ENCODE measurements around the gene PIGC.
A peak's percentile ranks its signal among the peaks of the same experiment; 100 is the strongest.

Gene PIGC

DNA sequence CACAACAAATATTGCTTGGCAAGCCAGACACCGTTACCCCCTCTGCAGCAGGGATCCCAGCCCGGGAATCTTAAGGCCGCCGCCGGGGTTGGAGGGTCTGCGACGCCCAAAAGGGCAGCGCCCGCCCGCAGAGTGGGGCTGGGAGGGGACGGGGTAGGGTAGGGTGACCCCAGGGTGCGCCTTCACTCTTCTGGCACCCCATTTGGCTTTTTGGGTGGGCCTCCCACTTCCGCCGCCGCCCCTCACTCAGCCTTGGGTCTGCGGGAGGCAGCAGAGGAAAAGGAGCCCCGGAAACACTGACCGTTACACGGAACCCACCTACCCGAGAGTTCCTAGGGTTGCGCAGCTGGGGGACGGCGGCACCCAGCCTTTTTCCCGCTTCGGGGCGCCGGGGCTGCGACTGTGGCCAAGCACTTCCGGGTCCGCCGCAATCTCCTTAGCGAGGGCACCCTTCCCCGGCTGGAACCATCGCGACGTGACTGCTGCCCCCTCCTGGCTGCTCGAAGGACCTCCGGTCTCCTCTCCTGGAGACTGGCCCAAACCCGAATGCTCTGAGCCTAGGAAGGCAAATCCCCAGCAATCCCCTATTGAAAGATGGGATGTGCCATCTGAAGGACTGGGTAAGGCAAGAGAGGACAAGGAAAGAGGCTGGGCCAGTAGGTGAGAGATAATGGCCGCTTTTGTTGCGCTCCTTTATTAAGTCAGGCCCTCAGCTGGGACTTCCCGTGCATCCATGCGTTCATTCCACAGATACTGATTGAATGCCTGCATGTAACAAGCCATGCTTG lies at the start of gene PIGC:
Gene PIGC, minus strand, starts transcription at position 404 of the 788 bp plus-strand sequence. CDS start 1,447 bp downstream, outside the sequence.
- TF ChIP-seq YY1 (IDR thresholded peaks at IDR 0.05; ENCODE audit: insufficient read depth, insufficient read length) (peak; percentile 14), ZNF274 (IDR thresholded peaks at IDR 0.05; ENCODE audit: low read depth, low read length) (no peak)
- no peaks in the 10 kb centered on the region for H3K4me1 ChIP-seq (ENCODE audit: insufficient read depth, insufficient read length)
- H3K27me3 ChIP-seq (ENCODE audit: insufficient read depth, insufficient read length): no peaks in the 10 kb centered on the region
- peak within 1 kb of the TSS; percentile 89 for H3K9ac ChIP-seq (ENCODE audit: insufficient read length, low read depth)
- H3K36me3 ChIP-seq (ENCODE audit: insufficient read depth, insufficient read length, low read length): peaks cover 29% of the 10 kb centered on the region
- peak within 1 kb of the TSS; percentile 83 for H3K4me3 ChIP-seq (ENCODE audit: insufficient read length, low read depth)
- DNase-seq (ENCODE audit: low read depth, low spot score): peak; percentile 94
- no peaks in the 10 kb centered on the region for H3K9me3 ChIP-seq (ENCODE audit: insufficient read depth, low read length)

DNA sequence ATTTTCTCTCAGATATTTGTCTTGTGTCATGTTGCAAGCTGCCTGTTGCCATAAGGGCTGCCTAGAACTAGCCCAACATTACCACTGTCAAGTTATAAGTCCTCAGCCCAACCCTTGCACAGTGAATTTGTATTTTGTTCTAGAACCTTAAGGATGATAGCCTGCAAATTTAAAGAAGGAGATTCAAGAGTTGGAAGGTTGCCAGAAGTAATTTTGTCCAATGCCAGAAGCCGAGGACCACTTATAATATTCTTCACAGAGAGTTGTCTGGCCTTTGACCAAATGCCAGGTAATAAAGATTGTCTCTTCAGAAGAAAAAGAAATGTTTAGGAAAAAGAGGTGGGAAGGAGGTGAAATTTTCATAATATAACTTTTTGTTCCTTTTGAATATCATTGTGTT lies 48.6 kb upstream of the PIGC start:
- H3K9me3 ChIP-seq (ENCODE audit: insufficient read depth, low read length): no peaks in the 10 kb centered on the region
- no peak overlapping the region for H3K9ac ChIP-seq (ENCODE audit: insufficient read length, low read depth)
- DNase-seq (ENCODE audit: low read depth, low spot score): no peak
- peaks cover 4% of the 10 kb centered on the region for H3K4me1 ChIP-seq (ENCODE audit: insufficient read depth, insufficient read length)
- TF ChIP-seq YY1 (IDR thresholded peaks at IDR 0.05; ENCODE audit: insufficient read depth, insufficient read length): no peak
- H3K36me3 ChIP-seq (ENCODE audit: insufficient read depth, insufficient read length, low read length): no peaks in the 10 kb centered on the region
- no peaks in the 10 kb centered on the region for H3K27me3 ChIP-seq (ENCODE audit: insufficient read depth, insufficient read length)
- no peak overlapping the region for H3K4me3 ChIP-seq (ENCODE audit: insufficient read length, low read depth)

DNA sequence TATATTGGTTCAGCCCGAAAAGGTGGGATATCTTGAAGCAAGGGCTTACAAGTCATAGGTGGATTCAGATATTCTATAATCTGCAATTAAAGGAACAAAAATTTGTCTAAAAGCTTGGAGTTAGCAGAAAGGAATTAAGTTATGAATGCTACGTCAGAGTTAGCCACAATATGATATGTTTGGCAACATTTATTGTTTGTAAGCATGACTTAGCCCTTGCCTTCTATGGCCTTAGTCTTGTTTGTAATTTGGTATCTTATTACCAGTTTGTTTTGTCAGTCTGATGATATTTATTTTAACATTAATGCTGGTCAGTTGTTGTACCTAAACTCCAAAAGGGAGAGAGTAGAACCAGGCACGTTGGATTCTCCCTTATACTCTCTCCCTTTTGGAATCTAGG lies 46.0 kb upstream of the PIGC start:
- H3K4me3 ChIP-seq (ENCODE audit: insufficient read length, low read depth): no peak overlapping the region
- no peaks in the 10 kb centered on the region for H3K9me3 ChIP-seq (ENCODE audit: insufficient read depth, low read length)
- no peak overlapping the region for H3K9ac ChIP-seq (ENCODE audit: insufficient read length, low read depth)
- TF ChIP-seq ZNF274 (IDR thresholded peaks at IDR 0.05; ENCODE audit: low read depth, low read length): no peak
- no peak for DNase-seq (ENCODE audit: low read depth, low spot score)
- H3K27me3 ChIP-seq (ENCODE audit: insufficient read depth, insufficient read length): no peaks in the 10 kb centered on the region
- no peaks in the 10 kb centered on the region for H3K36me3 ChIP-seq (ENCODE audit: insufficient read depth, insufficient read length, low read length)
- H3K4me1 ChIP-seq (ENCODE audit: insufficient read depth, insufficient read length): no peaks in the 10 kb centered on the region

DNA sequence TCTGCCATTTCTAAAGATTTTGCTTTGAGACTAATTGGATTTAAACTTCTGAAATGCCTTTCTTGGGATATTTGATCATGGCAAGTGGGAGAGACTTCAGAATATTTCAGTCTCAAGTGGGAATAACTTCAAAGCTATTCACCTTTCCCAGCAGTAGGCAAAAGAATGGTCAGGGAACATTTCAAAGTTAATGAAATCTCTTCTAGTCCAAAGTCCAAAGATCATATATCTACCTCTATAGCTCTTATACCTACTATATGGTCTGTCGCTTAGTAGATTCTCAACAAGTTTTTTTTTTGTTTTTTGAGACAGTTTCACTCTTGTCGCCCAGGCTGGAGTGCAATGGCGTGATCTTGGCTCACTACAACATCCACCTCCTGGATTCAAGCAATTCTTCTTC lies 44.5 kb upstream of the PIGC start:
- no peak overlapping the region for H3K4me3 ChIP-seq (ENCODE audit: insufficient read length, low read depth)
- H3K27me3 ChIP-seq (ENCODE audit: insufficient read depth, insufficient read length): no peaks in the 10 kb centered on the region
- no peak for DNase-seq (ENCODE audit: low read depth, low spot score)
- H3K9me3 ChIP-seq (ENCODE audit: insufficient read depth, low read length): no peaks in the 10 kb centered on the region
- no peaks in the 10 kb centered on the region for H3K4me1 ChIP-seq (ENCODE audit: insufficient read depth, insufficient read length)
- TF ChIP-seq YY1 (IDR thresholded peaks at IDR 0.05; ENCODE audit: insufficient read depth, insufficient read length) (no peak), SUZ12 (IDR thresholded peaks at IDR 0.05; ENCODE audit: extremely low read depth, insufficient read depth, insufficient read length) (no peak), ZNF274 (IDR thresholded peaks at IDR 0.05; ENCODE audit: low read depth, low read length) (no peak)
- no peak overlapping the region for H3K9ac ChIP-seq (ENCODE audit: insufficient read length, low read depth)
- H3K36me3 ChIP-seq (ENCODE audit: insufficient read depth, insufficient read length, low read length): no peaks in the 10 kb centered on the region

DNA sequence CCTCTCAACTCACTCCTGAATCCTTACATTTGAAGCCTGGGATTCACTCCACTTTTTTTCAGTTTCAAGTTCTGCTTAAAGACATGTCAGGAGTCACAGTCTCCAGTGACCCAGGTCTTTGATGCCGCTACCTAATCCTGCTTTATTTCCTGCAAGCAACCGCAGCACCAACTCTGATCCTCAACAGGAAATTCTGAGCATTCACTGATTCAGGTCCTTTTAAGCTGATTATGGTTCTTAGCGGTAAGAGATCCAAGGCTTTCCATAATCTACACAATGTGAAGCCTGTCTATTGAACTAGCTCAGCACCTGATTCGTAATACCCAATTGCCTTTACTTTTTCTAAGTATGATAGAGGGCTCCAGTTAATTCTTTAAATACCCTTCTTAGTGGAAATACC lies 43.7 kb upstream of the PIGC start:
- H3K4me3 ChIP-seq (ENCODE audit: insufficient read length, low read depth): no peak overlapping the region
- no peak overlapping the region for H3K9ac ChIP-seq (ENCODE audit: insufficient read length, low read depth)
- H3K9me3 ChIP-seq (ENCODE audit: insufficient read depth, low read length): no peaks in the 10 kb centered on the region
- no peaks in the 10 kb centered on the region for H3K4me1 ChIP-seq (ENCODE audit: insufficient read depth, insufficient read length)
- TF ChIP-seq ZNF274 (IDR thresholded peaks at IDR 0.05; ENCODE audit: low read depth, low read length) (no peak), YY1 (IDR thresholded peaks at IDR 0.05; ENCODE audit: insufficient read depth, insufficient read length) (no peak), SUZ12 (IDR thresholded peaks at IDR 0.05; ENCODE audit: extremely low read depth, insufficient read depth, insufficient read length) (no peak)
- no peak for DNase-seq (ENCODE audit: low read depth, low spot score)
- no peaks in the 10 kb centered on the region for H3K27me3 ChIP-seq (ENCODE audit: insufficient read depth, insufficient read length)
- no peaks in the 10 kb centered on the region for H3K36me3 ChIP-seq (ENCODE audit: insufficient read depth, insufficient read length, low read length)

DNA sequence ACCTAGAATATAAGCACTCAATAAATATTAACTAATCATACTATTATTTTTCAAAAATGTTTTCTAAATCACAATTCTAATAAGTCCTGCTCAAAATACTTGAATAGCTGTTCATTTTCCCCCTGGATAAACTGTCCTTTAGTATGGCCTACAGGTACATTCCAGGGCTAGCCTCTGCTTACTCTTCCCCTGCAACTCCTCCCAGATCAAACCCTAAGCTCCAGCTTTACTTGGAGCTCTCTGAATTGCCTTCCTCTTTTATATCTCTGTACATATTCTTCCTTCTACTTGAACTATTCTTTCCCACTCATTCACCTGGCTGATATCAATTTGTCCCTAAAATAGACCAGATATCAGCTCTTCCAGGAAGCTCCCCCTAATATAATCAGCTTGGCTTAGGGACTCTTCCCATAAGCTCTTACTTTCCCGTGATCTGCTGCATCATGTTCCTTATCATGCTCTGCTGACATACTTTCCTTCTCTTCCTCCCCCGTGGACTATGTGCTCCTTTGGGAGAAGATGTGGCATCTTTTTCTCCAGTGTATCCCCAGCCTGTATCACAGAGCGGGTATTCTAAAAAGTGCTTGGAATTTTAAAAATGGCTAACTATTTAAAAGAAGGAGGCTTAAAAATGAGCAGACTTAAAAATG lies 43.1 kb upstream of the PIGC start:
- no peaks in the 10 kb centered on the region for H3K27me3 ChIP-seq (ENCODE audit: insufficient read depth, insufficient read length)
- no peaks in the 10 kb centered on the region for H3K4me1 ChIP-seq (ENCODE audit: insufficient read depth, insufficient read length)
- TF ChIP-seq SUZ12 (IDR thresholded peaks at IDR 0.05; ENCODE audit: extremely low read depth, insufficient read depth, insufficient read length) (no peak), ZNF274 (IDR thresholded peaks at IDR 0.05; ENCODE audit: low read depth, low read length) (no peak)
- H3K9ac ChIP-seq (ENCODE audit: insufficient read length, low read depth): no peak overlapping the region
- H3K9me3 ChIP-seq (ENCODE audit: insufficient read depth, low read length): no peaks in the 10 kb centered on the region
- no peak for DNase-seq (ENCODE audit: low read depth, low spot score)
- H3K4me3 ChIP-seq (ENCODE audit: insufficient read length, low read depth): no peak overlapping the region
- H3K36me3 ChIP-seq (ENCODE audit: insufficient read depth, insufficient read length, low read length): no peaks in the 10 kb centered on the region

DNA sequence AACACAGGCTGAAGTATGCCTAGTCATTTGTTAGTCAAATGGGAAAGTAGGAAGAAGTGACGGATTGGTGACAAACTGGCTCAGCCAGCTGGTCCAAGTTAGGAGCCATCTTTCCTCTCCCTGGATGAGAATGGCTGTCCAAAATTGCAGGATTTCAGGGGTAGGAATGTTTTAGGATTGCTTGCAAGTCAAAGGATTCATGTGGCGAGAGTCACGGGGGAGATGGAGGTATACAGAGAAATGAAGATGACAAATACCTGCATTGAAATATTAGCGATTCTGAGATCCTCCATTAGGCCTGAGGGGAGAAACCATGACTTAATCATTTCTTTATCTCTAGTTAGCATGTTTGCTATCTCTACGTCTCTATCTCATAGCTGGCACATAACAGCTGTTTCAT lies 41.8 kb upstream of the PIGC start:
- no peak overlapping the region for H3K9ac ChIP-seq (ENCODE audit: insufficient read length, low read depth)
- no peak overlapping the region for H3K4me3 ChIP-seq (ENCODE audit: insufficient read length, low read depth)
- no peaks in the 10 kb centered on the region for H3K36me3 ChIP-seq (ENCODE audit: insufficient read depth, insufficient read length, low read length)
- no peaks in the 10 kb centered on the region for H3K4me1 ChIP-seq (ENCODE audit: insufficient read depth, insufficient read length)
- no peak for DNase-seq (ENCODE audit: low read depth, low spot score)
- no peaks in the 10 kb centered on the region for H3K27me3 ChIP-seq (ENCODE audit: insufficient read depth, insufficient read length)
- TF ChIP-seq ZNF274 (IDR thresholded peaks at IDR 0.05; ENCODE audit: low read depth, low read length): no peak
- TF ChIP-seq SUZ12 (IDR thresholded peaks at IDR 0.05; ENCODE audit: extremely low read depth, insufficient read depth, insufficient read length): no peak
- no peak for TF ChIP-seq YY1 (IDR thresholded peaks at IDR 0.05; ENCODE audit: insufficient read depth, insufficient read length)
- H3K9me3 ChIP-seq (ENCODE audit: insufficient read depth, low read length): no peaks in the 10 kb centered on the region
